Hematopoietic multipotent progenitor cell treated with erythropoietin and hydrocortisone succinate and interleukin-3 and kit ligand, for 17 days (in vitro differentiated cells): ENCODE results near the gene PRKG1.

Experiments
- DNase-seq: peaks from one replicate; pipeline ENCODE4 v3.0.0-alpha.2; 2015; ENCODE audit warnings: low spot score

Gene PRKG1

DNA sequence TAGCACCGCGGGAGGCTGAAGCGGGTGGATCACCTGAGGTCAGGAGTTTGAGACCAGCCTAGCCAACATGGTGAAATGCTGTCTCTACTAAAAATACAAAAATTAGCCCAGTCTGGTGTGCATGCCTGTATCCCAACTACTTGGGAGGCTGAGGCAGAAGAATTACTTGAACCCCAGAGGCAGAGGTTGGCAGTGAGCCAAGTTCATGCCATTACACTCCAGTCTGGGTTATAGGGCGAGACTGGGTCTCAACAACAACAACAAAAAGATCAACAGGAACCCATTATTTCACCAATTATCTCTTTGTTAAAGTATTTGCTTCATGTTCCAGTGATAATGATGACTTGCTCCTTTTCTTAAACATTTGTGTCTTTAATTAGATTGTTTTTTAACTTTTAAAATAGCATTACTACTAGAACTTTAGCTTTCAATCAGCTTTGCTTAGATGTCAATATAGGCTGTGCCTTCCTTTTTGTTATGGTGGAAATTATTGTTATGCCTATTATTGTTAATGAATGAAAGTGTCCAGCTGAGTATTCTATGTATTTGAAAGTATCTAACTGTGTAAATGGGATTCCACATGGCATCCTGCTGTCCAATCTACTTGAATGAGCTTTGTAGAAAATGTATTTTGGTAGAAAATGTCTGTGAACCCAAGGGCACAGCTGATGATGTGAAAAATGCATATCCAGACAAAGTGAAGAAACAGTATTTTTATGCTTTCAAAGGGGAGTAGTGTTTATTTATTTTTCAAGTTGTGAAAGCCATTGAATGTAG, 686.8 kb downstream of the PRKG1 start:
- no peak for DNase-seq

DNA sequence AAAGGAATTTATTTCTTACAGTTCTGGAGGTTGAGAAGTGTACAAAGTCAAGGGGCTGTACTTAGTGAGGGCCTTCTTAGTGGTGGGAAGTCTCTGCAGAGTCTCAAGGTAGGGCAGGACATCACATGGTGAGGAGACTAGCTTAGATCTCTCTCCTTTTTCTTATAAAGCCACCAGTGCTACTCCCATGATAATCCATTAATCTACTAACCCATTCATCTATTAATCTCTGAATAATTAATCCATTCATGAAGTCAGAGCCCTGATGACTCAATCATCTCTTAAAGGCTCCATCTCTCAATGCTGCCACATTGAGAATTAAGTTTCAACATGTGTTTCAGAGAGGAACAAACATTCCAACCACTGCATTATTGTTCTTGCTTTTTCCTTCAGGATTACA, 689.5 kb downstream of the PRKG1 start:
- no peak for DNase-seq

DNA sequence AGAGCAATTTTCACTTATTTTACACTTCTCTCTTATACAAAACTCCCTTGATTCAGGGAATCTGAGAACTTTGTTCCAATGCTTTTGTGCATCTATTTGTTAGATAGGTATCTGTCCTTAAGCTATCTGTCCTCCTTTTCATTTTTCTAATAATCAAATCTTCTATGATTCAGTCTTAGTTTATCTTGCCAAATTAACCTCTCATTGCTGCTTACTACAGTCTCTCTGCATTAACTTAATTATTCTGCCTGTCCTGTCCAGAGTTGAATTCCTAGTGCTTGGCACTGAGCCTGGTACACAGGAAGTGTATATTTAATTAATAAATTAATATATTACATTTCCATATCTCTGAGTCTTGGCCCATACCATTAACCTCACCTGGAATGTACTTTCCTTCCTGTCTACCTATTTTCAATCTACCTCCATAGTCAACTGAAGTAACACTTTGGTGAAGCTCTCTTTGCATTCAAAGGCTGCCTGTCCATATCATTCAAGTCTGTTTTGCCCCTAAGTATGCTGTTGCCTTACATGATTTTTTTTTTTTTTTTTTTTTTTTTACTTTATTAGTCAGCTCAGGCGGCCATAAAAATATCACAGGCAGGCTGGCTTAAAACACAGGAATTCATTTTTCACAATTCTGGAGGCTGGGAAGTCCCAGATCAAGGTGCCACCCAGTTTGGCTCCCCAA, 691.1 kb downstream of the PRKG1 start:
- DNase-seq, result no peak

DNA sequence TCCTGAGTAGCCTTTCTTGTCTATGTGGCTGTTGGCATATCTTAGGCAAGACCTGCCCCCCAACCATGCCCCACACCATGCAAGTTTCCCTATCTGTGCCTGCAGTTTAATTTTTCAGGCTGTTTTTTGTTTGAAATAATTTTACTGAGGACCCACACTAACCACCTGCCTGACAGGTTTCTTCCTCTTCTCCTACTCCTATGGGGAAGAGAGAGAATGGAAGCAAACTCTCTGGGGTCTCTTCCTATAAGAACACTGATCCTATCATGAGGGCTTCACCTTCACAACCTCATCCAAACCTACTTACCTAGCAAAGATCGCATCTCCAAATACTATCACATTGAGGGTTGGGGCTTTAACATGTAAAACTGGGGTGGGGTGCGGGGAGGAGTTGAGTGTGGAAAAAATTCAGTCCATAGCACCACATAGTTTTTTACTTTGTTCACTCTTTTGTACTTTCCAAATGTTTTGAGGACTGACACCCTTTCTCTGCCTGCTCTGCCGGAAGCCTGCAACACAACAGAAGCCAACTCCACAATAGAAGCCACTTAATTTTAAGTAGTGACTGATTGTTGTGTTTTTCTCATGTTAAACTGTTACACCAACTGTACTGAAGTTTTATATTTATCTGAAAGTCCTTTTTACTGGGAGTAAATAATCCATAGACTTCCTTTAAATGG, 692.3 kb downstream of the PRKG1 start:
- DNase-seq, result no peak

DNA sequence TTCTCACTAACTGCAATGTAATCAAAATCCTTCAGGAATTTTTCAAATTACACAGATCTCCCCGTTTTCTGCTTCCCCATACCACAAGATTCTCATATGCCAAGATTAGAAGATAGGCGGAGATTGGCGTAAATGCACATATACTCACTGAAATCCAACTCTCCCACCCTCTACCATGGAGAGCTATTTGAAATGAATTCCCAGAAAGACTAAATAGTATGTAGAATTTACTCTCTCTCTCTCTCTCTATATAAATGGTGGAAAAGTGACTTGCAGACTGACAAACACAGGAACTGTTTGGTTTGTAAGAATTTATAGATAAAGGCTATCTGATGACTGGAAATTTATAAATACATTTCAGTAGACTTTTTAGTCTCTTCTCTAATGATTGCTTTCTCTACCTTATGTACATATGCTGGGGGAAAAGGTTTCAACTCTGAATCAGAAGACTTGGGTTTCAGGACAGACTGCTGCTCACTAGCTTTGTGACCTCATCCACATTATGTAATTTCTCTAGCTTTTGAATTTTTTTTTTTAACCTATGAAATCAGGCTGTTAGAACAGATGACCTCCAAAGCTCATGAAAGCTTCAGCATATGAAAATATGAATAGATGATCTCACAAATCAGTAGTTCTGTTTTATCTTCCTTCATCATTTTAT, 692.9 kb downstream of the PRKG1 start:
- no peak for DNase-seq

DNA sequence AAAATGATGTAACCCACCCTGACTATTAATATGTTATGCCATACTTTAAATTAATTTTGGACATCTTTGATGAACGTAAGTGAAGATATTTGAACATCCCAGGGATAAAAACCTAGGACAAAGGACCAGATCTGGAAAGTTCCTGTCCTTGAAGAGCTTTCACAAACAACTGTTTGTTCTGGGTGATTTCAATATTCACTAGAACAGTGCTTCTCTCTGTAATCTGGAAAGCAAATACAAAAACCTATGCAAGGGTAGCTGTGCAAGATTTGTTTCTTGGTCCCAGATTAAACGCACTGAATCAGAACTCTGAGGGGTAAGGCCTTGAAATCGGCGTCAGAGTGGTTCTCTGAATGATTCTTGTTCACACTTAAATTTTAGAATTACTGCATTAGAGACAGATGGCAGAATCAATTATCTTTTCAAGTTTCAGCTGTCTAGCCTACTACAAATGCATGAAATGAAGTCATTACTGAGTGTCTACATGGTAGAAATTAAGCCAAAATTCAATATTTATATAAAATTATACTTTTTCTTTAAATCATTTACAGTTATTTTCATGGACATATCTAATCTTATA, 694.7 kb downstream of the PRKG1 start:
- no peak for DNase-seq

DNA sequence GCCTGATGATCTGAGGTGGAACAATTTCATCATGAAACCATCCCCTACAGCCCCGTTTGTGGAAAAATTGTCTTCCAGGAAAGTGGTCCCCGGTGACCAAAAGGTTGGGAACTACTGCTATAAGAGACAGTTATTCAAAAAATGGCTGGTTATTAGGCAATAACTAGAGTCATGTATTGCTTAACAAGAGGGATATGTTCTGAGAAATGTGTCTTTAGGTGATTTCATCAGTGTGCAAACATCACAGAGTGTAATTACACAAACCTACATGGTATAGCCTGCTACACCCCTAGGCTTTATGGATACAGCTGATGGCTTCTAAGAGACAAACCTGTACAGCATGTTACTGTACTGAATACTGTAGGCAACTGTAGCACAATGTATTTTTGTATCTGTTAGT, 696.4 kb downstream of the PRKG1 start:
- no peak for DNase-seq

DNA sequence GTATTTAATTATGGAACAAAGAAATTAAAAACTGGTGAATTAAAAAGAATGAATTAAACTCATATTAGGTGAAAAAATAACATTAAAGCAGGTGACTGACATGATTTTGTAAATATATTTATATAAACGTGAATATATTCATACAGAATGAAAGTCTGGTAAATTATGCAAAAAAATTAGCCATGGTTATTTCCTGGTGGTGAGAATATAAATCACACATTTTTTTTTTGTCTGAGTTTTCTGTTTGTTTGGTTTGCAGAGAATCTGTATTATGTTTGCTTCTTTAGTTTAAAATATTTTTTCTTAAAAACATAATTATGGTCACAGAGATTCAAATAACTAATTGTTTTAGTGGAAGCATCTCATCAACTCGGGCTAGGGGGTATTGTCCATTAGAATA, 698.1 kb downstream of the PRKG1 start:
- DNase-seq, result no peak

DNA sequence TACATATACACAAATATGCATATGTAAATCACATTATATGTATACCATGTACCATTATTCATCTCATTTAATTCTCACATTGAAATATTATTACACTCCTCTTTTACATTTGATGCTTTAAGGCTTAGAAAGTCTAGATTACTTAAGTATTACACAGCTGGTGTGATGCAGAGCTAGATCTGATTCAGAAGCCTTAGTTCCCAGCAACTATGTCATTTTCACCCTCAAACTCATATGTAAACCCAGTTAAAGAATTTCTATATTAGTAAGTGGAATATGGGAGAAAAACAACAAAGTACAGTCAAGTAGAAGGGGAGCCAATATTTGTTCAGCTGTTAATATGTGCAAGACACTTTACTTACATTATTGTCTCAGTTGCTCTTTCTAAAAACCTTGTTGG, 699.4 kb downstream of the PRKG1 start:
- no peak for DNase-seq

DNA sequence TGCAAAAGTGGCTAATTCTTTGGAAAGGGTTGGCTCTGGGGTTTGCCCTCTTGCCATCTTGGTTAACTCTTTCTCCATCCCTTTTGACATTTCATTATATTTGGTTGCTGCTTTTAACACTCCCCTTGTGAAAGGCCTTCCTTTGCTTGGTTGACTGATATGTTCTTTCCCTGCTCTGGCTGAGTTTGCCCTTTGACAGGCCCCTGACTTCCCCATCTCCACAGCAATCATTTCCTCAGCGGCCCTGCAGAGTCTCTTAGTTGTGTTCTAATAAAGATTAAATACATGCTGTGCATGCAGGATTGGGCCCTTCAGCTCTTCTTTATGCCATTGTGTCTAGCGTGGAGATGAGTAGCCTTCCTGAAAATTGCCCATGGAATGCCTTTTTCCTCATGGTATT, 709.7 kb downstream of the PRKG1 start:
- DNase-seq, result no peak

DNA sequence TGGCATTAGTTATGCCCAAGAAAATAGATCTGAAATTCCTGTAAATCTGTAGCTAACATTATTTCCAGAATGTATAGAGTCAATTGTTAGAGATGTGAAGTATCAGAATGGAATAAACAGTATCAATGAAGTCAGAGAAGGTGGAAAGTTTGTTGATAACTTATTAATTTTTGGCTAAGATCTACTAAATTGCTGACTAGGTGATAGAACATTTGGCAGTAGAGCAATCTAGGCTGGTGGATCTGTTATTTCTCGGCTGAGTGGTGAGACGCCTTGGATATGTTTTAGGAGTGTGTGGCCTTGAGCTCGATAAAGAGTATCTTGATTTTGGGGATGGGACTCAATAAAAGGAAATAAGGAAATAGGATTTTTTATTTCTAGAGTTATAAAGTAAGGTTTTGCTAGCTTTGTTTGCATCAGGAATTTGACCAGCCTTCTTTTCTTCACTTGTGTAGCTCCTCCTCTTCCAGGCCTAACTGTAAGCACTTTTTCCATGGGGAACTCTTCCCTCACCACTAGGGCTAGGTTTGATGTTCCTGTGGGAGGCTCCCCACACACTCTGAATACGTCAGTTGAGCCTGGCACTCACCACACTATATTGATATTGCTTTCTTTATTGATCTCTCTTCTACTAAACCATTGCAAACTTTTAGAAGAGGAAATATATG, 711.9 kb downstream of the PRKG1 start:
- no peak for DNase-seq

DNA sequence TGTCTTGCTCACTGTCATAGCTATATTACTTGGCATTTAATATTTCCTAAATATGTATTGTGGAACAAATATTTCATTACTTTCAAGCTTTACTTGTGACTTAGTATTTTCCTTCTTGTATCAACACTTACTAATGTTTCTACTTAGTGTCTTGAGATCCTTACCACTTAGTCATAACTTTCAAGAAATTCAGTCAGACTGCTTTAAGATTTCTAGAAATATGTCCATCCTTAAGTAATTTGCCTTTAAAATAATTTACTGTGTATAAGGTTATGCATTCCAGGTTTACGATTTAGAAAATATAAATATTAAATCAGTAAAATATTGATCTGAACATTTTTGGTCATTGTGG, 712.4 kb downstream of the PRKG1 start:
- no peak for DNase-seq

DNA sequence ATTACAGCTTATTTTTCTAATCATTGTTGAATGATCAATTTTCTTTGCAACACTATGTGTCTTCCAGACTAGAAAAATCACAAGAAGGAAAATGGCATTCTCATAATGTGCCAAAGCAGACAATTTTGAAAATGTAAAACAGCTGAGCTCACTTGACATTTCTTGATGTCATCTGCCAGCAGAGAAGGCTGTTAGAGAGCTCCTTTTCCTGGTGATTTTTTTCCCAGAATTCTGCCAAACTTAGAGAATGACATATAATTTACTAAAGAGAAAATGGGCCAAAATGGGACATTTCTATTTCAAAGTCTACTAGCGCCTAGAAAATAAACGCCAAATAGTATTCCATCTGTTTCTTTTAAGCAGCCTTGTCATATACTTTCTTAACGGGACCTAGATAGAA, 714.0 kb downstream of the PRKG1 start:
- no peak for DNase-seq

DNA sequence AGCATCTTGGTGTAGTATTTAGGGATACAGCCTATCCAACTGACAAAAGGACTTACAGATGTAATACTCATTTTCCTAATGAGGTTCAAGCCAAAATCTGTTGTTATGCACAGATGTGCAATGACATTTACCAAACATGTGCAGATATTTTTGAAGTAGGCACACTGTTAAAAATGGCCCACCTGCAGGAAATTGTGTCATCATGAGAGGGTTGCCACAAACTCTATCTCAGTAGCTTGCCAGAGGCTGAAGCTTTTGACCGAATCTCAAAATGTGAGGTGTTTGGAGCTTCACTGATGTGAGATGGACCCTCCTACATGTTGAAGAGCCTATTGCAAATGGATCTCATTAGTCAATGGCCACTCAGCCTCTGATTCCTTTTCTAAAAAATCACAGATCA, 714.8 kb downstream of the PRKG1 start:
- DNase-seq, result no peak

DNA sequence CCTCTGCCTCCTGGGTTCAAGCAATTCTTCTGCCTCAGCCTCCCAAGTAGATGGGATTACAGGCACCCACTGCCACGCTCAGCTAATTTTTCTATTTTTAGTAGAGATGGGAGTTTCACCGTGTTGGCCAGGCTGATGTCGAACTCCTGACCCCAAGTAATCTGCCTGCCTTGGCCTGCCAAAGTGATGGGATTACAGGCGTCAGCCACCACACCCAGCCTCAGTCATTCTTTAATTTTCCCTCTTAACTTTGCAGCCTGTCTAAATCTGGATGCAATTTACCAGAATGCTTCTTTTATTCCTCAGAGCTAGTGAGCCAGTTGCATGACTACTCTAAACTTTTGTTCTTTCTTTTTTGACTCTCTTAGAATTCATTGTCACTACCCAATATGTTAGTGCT, 715.6 kb downstream of the PRKG1 start:
- no peak for DNase-seq

DNA sequence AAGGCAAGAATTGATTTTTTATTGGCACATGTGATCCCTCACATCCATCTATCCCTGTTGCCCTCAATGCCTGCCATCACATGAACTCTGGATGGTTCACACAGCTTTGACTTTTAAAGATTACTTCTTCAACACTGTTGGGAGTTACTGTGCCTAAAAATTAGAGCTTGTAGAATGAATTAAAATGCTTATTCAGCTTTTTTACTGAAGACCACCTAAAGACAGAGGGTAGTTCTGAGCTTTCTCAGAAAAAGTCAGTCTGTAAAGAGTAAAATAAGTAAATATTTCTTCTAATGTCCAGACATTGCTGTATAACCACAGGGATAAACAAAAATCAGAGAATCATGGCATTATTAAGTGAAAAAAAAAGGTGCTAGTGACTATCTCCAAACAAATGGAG, 718.4 kb downstream of the PRKG1 start:
- no peak for DNase-seq

DNA sequence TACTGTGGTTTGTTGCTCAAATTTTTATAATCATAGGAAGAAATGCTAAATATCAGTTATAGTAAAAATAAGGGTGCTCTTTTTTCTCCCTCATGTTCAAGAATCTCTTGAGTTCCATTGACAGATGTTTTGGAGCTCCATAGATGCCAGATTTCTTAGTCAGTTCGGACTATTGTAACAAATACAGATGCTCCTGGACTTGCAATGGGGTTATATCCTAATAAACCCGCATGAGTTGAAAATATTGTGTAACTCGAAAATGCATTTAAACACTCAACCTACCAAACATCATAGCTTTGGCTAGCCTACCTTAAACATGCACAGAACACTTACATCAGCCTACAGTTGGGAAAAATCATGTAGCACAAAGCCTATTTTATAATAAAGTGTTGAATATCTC, 725.8 kb downstream of the PRKG1 start:
- DNase-seq, result no peak

DNA sequence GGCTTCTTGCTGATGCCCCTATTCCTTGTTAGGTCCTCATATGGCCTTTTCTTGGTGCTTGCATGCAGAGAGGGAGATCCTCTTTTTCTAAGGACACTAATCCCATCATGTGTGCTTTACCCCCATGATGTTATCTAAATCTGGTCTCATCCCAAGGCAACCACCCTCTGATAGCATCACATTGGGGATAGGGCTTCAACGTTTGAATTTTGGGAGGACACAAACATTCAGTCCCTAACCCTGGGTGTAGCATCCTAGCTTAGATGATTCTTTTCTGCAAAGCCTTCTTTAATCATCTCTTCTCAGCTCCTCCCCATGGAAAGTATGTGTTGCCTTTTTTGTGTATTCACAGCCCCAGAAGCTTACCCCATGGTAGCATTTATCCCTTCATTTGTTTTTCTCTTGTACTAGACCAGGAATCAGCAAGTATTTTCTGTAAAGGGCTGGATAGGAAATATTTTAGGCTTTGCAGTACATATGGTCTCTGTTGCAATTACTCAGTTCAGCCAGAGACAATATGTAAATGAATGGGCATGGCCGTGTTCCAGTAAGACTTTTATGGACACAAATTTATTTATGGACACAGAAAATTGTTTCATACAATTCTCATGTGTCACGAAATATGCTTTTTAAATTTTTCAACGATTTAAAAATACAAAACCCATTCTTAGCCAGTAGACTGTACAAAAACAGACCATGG, 726.6 kb downstream of the PRKG1 start:
- DNase-seq, result no peak

DNA sequence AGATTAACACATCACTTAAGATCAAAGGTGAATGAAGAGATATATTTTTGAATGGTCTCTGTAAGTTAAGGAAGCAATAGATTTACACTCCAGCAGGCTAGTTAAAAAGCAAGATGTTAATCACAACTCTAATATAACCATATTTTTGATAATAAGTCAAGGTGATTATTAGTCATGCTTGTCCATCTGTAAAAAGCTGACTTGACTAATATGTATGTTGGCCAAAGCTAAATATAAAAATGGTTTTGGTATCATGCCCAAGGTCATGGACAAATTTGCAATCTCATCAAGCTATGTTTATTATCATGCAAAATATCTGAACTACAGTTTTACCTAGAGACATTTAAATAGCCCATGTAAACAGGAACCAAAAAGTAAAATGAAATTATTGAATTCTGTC, 727.7 kb downstream of the PRKG1 start:
- DNase-seq, result no peak

DNA sequence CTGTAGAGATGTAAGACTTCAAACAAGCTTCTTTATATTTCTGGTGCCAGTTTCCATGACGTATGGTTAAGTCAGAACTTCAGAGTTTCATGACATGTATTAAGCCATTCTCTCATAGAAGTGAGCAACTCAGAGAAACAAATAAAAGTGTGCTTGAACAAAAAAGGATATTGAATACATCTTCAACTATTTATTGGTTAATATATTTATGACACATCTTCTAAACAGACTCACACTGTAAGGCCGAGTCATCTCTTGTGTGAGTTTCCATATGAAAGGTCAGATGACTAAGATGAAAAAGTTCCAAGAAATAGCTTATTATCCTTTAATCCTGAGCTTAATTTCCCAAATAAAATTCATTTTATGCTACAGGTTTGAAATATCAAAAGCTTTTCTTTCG, 730.6 kb downstream of the PRKG1 start:
- DNase-seq, result no peak

DNA sequence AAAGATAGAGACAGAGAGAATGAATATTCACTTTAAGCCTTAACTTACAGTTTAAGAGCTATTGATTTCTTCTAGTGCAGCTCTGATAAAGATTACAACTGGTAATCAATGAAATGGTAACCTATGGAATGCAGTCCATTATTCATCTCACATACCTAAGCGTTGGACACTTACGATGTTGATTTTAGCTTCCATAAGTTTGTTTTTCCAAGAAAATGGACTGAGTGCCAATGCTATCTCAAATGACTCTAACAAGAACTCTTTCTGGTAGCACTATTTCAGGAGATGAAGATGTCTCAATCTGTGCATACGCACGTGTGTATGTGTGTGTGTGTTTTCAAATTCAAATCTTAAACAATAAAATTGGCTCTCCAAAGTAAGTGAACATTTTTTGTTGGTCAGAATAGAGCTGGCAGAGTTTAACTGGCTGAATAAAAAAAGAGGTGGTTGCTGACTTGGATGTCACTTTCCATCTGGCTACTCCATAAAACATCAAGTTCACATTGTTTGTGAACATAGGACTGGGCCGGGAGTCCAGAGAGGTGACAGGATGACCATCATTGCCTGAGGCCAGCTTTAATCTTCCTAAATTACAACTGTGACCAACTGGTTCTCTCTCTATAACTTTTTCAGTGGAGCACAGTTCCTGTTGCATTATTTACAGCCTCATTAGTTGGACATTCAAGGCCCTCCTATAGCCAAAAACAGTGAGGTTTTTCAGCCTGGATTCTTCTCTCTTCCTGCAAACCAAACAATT, 732.0 kb downstream of the PRKG1 start:
- DNase-seq, result no peak
